HG03280 (cell line): ENCODE results near the gene AFAP1L1.

Source experiments
- ATAC-seq: cut with Tn5 transposase; IDR thresholded peaks from one replicate; pipeline ENCODE4 v1.9.1; 2021; ENCODE audit warnings: mild to moderate bottlenecking, moderate library complexity; ENCODE audit not compliant: unreplicated experiment

AFAP1L1 gene

GRCh38 chr5:149310947-149311658 is 39.4 kb downstream of the AFAP1L1 start:
- no peak for ATAC-seq

- ATAC-seq, result no peak
These were observed 41.6 kb downstream of the AFAP1L1 start for GRCh38 chr5:149313151-149313841.

GRCh38 chr5:149314571-149315111 is 43.0 kb downstream of the AFAP1L1 start:
- ATAC-seq, result no peak

- no peak for ATAC-seq
These were observed 44.1 kb downstream of the AFAP1L1 start for GRCh38 chr5:149315753-149316152.

GRCh38 chr5:149317281-149318048 is 45.8 kb downstream of the AFAP1L1 start:
- ATAC-seq, result no peak

GRCh38 chr5:149319174-149319573 is 47.5 kb downstream of the AFAP1L1 start:
- no peak for ATAC-seq

GRCh38 chr5:149320791-149321330 is 49.2 kb downstream of the AFAP1L1 start:
- no peak for ATAC-seq

GRCh38 chr5:149322518-149322917 is 50.9 kb downstream of the AFAP1L1 start:
- ATAC-seq, result no peak

GRCh38 chr5:149323210-149323609 is 51.6 kb downstream of the AFAP1L1 start:
- no peak for ATAC-seq

GRCh38 chr5:149323621-149324205 is 52.1 kb downstream of the AFAP1L1 start:
- no peak for ATAC-seq

- ATAC-seq, result no peak
These were observed 53.0 kb downstream of the AFAP1L1 start for GRCh38 chr5:149324641-149325040.

- ATAC-seq, result no peak
These were observed 53.6 kb downstream of the AFAP1L1 start for GRCh38 chr5:149325166-149325735.

- ATAC-seq, result no peak
These were observed 54.2 kb downstream of the AFAP1L1 start for GRCh38 chr5:149325894-149326293.

- ATAC-seq, result no peak
These were observed 55.0 kb downstream of the AFAP1L1 start for GRCh38 chr5:149326611-149327010.

- ATAC-seq, result no peak
These were observed 56.5 kb downstream of the AFAP1L1 start for GRCh38 chr5:149328177-149328576.

GRCh38 chr5:149333711-149334443 is 62.2 kb downstream of the AFAP1L1 start:
- ATAC-seq, result no peak

GRCh38 chr5:149337736-149338135 is 66.1 kb downstream of the AFAP1L1 start:
- no peak for ATAC-seq

GRCh38 chr5:149338364-149338763 is 66.7 kb downstream of the AFAP1L1 start:
- no peak for ATAC-seq

- ATAC-seq, result no peak
These were observed 69.3 kb downstream of the AFAP1L1 start for GRCh38 chr5:149340920-149341319.

- ATAC-seq, result no peak
These were observed 70.2 kb downstream of the AFAP1L1 start for GRCh38 chr5:149341876-149342275.
